ENCODE measurements around the gene PRSS56.
"Not testable (repeated sequence)": the region's sequence is repeated elsewhere in the genome, so short reads cannot be mapped to it uniquely, and the experiment has no call there.

PRSS56 gene

DNA sequence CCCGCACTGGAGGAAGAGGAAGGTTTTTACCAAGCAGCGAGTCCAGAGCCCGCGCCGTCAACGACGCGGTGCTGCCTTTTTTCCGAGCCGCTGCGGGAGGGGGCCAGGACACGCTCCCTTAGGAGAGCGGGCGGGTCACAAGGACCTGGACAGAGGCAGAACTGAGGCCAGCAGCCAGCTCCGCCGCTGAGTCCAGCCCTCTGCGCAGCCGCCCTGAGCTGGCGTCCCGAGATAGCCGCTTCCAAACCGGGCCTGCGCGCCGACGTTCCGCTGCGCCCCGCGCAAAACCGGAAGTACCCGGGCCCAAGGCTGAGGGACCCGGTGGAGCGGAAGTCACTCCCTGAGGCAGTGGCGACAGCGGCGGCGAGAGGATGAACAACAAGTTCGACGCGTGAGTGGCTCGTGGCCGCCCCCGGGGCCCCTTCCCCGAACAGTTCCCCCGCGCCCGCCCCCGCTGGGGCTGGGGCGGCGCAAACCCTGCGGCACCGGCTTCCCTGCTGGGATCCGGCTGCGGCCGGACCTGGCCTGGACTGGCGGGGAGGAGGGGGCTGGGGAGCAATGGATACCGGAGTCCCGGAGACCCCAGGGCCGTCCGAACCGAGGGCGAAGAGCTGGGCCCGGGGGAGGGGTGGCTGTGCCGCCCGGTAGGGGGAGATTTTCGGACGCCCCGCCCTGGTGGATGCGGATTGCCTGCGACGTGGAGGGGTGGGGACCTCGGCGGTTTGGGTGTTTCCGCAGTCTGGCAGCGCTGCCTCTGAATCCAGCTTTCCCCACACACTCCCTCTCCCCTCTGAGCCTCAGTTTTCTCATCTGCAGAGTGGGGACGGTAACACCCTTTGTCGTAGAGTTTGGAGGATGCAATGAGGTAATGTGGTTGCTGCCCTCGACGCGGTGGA, 30.4 kb downstream of the PRSS56 start, which contains the start of the genes EIF4E2 and TIGD1:
EIF4E2 (plus strand) TSS at position 336 of the 896 bp plus-strand sequence; CDS start at position 372, 36 bp downstream.
TIGD1 (minus strand) TSS at position 204 of the 896 bp plus-strand sequence. CDS start 675 bp downstream, outside the sequence.
- H3K27ac ChIP-seq (ENCODE audit: low read length), result peak within 1 kb of the TSS; percentile 92
- H3K9me3 ChIP-seq (ENCODE audit: control insufficient read depth in 1 of 2, low read length in 2 of 2), result no peaks in the 10 kb centered on the region
- peaks cover 3 to 6% of the 10 kb centered on the region in 2 donors for H3K36me3 ChIP-seq (ENCODE audit: control insufficient read depth in 1 of 2, insufficient read depth in 2 of 2, low read length in 2 of 2)
- H3K27me3 ChIP-seq (ENCODE audit: low read depth, low read length), result no peaks in the 10 kb centered on the region
- peaks cover 0 to 23% of the 10 kb centered on the region in 2 donors for H3K4me1 ChIP-seq (ENCODE audit: control insufficient read depth in 1 of 2, insufficient read depth in 2 of 2, low read length in 2 of 2)
- H3K4me3 ChIP-seq (ENCODE audit: low read depth in 1 of 2, low read length in 2 of 2), result peak within 1 kb of the TSS; percentile 87 to 88

DNA sequence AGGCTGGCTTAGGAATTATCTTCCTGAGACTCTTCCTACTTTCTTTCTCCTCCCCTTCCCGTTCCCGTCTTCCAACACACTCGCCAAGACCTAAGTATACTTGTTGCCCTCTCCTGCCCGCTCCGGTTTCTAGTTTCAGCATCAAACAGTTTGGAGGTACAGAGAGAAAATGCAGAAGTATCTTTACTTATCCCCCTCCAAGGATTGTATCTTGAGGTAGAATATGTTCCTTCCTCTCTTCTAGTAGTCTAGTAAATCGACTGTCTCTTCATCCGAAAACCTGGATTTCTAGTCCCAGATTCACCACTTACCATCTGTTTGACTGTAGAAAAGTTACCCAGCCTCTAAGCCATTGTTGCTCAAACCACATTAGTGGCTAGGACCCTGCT, 31.1 kb downstream of the PRSS56 start:
- peaks cover 0 to 23% of the 10 kb centered on the region in 2 donors for H3K4me1 ChIP-seq (ENCODE audit: control insufficient read depth in 1 of 2, insufficient read depth in 2 of 2, low read length in 2 of 2)
- peak overlapping the region; percentile 92 for H3K27ac ChIP-seq (ENCODE audit: low read length)
- peak overlapping the region; percentile 87 to 88 for H3K4me3 ChIP-seq (ENCODE audit: low read depth in 1 of 2, low read length in 2 of 2)
- H3K36me3 ChIP-seq (ENCODE audit: control insufficient read depth in 1 of 2, insufficient read depth in 2 of 2, low read length in 2 of 2), result peaks cover 4 to 6% of the 10 kb centered on the region in 2 donors
- no peaks in the 10 kb centered on the region for H3K27me3 ChIP-seq (ENCODE audit: low read depth, low read length)
- no peaks in the 10 kb centered on the region for H3K9me3 ChIP-seq (ENCODE audit: control insufficient read depth in 1 of 2, low read length in 2 of 2)

DNA sequence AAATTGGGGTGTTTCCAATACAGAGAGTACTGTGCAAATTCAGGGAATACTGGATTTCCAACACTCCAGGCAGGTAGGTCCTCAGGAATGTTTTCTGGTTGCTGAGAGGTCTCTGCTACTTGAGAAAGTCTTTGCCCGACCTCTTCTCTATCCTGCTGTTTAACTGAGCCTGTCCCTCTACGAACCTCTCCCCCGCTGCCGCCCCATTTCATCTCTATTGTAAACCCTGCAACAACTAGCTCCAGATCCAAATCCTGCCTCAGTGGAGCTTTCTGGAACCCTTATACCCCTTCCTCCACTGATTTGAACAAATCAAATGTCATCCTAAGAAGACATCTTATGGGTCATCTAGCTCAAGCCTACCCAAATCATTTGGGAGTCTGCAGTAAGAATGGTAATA, 31.6 kb downstream of the PRSS56 start:
- Histone ChIP-seq H3K27ac (ENCODE audit: low read length) (no peak overlapping the region), H3K4me3 (ENCODE audit: low read depth in 1 of 2, low read length in 2 of 2) (peak overlapping the region; percentile 87 to 88), H3K4me1 (ENCODE audit: control insufficient read depth in 1 of 2, insufficient read depth in 2 of 2, low read length in 2 of 2) (peaks cover 0 to 23% of the 10 kb centered on the region in 2 donors)

DNA sequence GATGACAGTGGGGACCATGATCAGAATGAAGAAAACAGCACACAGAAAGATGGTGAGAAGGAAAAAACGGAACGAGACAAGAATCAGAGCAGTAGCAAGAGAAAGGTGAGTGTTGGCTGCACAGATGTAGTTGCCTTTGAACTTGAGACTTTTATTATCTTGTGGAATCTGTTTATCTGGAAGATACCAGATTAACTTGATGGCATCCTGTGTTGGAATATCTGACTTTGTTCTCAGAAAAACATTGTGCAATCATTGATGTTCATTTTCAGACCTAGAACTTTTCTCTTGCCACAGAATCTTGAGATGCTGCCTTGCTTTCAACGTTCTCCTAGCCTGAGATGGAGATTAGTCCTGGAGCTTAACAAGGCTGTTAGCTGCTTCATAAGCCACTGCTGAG, 36.2 kb downstream of the PRSS56 start:
- H3K36me3 ChIP-seq (ENCODE audit: control insufficient read depth in 1 of 2, insufficient read depth in 2 of 2, low read length in 2 of 2), result peaks cover 29 to 38% of the 10 kb centered on the region in 2 donors
- no peak overlapping the region for H3K27ac ChIP-seq (ENCODE audit: low read length)
- H3K9me3 ChIP-seq (ENCODE audit: control insufficient read depth in 1 of 2, low read length in 2 of 2), result no peaks in the 10 kb centered on the region
- H3K27me3 ChIP-seq (ENCODE audit: low read depth, low read length), result no peaks in the 10 kb centered on the region
- H3K4me1 ChIP-seq (ENCODE audit: control insufficient read depth in 1 of 2, insufficient read depth in 2 of 2, low read length in 2 of 2), result peaks cover 0 to 14% of the 10 kb centered on the region in 2 donors
- no peak overlapping the region for H3K4me3 ChIP-seq (ENCODE audit: low read depth in 1 of 2, low read length in 2 of 2)

More for the DNA sequence above, 31.6 kb downstream of the PRSS56 start:
- Histone ChIP-seq H3K36me3 (ENCODE audit: control insufficient read depth in 1 of 2, insufficient read depth in 2 of 2, low read length in 2 of 2) (peaks cover 10 to 11% of the 10 kb centered on the region in 2 donors), H3K27me3 (ENCODE audit: low read depth, low read length) (no peaks in the 10 kb centered on the region), H3K9me3 (ENCODE audit: control insufficient read depth in 1 of 2, low read length in 2 of 2) (no peaks in the 10 kb centered on the region)

DNA sequence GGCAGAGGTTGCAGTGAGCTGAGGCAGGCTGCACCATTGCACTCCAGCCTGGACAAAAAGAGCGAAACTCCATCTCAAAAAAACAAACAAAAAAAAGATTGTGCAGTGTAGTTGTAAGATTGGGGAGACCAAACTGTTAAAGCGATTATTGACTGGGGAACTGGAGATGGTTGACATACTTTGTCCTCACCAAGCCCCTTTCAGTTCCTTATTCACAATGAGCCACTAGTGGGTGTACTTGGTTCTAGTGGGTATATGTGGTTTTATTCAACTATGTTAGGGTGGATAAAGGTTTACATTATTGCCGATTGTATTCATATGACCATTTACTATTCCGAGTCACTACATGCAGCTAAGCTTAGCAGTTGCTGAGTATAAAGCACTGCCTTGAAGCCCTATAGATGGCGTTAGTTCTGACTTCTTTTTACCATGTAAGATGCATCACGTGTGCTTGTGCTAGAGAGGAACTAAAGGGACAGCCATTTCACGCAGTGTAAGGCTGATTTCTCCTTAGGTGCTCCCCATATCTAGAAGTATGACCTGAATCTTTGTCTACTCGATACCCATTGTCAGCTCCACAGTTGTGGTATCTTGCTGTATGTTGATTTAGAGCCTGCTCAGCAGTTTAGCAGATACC, 42.4 kb downstream of the PRSS56 start:
- Histone ChIP-seq H3K4me1 (ENCODE audit: control insufficient read depth in 1 of 2, insufficient read depth in 2 of 2, low read length in 2 of 2) (no peaks in the 10 kb centered on the region), H3K27me3 (ENCODE audit: low read depth, low read length) (no peaks in the 10 kb centered on the region), H3K36me3 (ENCODE audit: control insufficient read depth in 1 of 2, insufficient read depth in 2 of 2, low read length in 2 of 2) (peaks cover 51 to 77% of the 10 kb centered on the region in 2 donors), H3K27ac (ENCODE audit: low read length) (no peak overlapping the region), H3K9me3 (ENCODE audit: control insufficient read depth in 1 of 2, low read length in 2 of 2) (no peaks in the 10 kb centered on the region), H3K4me3 (ENCODE audit: low read depth in 1 of 2, low read length in 2 of 2) (no peak overlapping the region)

DNA sequence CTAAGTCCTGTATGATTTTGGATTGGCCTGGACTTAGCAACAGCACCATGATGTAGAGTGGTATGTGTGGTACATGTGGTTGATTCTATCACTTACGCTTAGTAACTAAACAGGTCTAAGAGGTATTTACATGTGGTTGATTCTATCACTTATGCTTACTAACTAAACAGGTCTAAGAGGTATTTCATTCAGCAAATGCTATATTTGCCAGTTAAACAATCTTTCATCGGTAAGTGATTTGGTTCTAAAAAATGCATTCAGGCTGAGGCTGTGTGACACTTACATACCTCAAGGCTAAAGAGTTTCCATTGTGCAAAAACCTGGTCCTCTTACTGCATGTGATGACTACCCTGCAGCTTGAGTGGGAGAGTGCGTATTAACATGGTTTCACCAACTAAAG, 43.4 kb downstream of the PRSS56 start:
- Histone ChIP-seq H3K27ac (ENCODE audit: low read length) (no peak overlapping the region), H3K9me3 (ENCODE audit: control insufficient read depth in 1 of 2, low read length in 2 of 2) (no peaks in the 10 kb centered on the region), H3K27me3 (ENCODE audit: low read depth, low read length) (no peaks in the 10 kb centered on the region), H3K36me3 (ENCODE audit: control insufficient read depth in 1 of 2, insufficient read depth in 2 of 2, low read length in 2 of 2) (peaks cover 56 to 83% of the 10 kb centered on the region in 2 donors), H3K4me3 (ENCODE audit: low read depth in 1 of 2, low read length in 2 of 2) (no peak overlapping the region), H3K4me1 (ENCODE audit: control insufficient read depth in 1 of 2, insufficient read depth in 2 of 2, low read length in 2 of 2) (no peaks in the 10 kb centered on the region)

DNA sequence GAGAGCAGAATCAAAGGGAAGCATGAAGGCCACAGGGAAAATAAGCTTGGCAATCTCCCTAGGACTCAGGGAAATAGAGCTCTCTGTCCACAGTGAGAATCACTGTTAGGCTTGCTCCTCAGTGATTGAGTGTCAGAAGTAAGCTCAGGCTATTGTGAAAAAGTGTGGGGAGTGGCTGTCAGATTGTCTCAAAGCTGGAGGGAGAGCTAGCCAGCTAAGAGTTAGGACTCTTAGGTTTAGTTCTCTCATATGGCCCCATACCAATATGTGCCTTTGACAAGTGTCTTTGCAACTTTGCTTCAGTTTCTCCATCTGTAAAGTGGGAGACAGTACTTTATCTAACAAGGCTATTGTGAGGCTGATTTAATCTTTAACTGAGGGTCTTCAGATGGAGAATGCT, 47.5 kb downstream of the PRSS56 start:
- no peaks in the 10 kb centered on the region for H3K27me3 ChIP-seq (ENCODE audit: low read depth, low read length)
- H3K4me1 ChIP-seq (ENCODE audit: control insufficient read depth in 1 of 2, insufficient read depth in 2 of 2, low read length in 2 of 2), result peaks cover 0 to 3% of the 10 kb centered on the region in 2 donors
- H3K27ac ChIP-seq (ENCODE audit: low read length), result no peak overlapping the region
- H3K4me3 ChIP-seq (ENCODE audit: low read depth in 1 of 2, low read length in 2 of 2), result no peak overlapping the region
- H3K9me3 ChIP-seq (ENCODE audit: control insufficient read depth in 1 of 2, low read length in 2 of 2), result no peaks in the 10 kb centered on the region
- H3K36me3 ChIP-seq (ENCODE audit: control insufficient read depth in 1 of 2, insufficient read depth in 2 of 2, low read length in 2 of 2), result peaks cover 65 to 88% of the 10 kb centered on the region in 2 donors

DNA sequence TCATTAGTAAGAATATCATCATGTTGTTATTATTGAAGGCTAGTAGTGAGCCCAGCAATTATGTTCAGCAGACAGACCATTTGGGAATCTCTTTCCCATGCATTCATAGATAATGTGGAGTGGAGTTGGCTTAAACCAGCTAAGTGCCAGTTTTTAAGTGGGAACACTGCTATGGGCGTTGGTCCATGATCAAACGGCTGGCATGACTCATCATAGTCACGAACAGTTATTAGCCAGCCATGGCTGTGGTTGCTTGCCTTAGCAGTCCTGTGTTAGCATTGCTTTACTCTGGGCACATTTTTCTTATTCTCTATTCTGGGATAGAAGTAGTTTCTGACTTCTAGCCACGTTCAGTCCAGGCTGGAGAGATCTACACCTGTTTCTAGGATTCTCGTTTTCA, 48.0 kb downstream of the PRSS56 start:
- Histone ChIP-seq H3K4me1 (ENCODE audit: control insufficient read depth in 1 of 2, insufficient read depth in 2 of 2, low read length in 2 of 2) (peaks cover 0 to 3% of the 10 kb centered on the region in 2 donors), H3K4me3 (ENCODE audit: low read depth in 1 of 2, low read length in 2 of 2) (no peak overlapping the region), H3K27ac (ENCODE audit: low read length) (no peak overlapping the region), H3K36me3 (ENCODE audit: control insufficient read depth in 1 of 2, insufficient read depth in 2 of 2, low read length in 2 of 2) (peaks cover 60 to 88% of the 10 kb centered on the region in 2 donors), H3K9me3 (ENCODE audit: control insufficient read depth in 1 of 2, low read length in 2 of 2) (no peaks in the 10 kb centered on the region), H3K27me3 (ENCODE audit: low read depth, low read length) (no peaks in the 10 kb centered on the region)

DNA sequence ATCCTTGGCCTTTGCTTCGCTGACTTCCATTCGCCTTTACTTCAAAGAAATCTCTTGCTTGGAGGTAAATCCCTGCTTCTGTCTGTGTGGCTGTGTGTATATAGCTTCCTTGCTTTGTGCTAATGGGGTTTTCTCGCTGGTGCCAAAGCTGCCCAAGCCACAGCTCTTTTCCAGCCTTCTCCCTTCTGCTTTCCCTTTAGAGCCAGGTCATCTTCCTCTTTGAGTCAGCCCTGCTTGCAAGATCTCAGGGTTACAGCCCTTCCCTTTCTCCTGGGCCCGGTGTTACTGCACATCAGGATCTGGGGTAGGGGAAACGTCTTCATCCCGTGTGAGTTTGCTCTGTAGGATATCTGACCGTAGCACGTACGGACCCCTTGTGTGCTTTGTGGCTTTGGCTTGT, 49.4 kb downstream of the PRSS56 start:
- H3K9me3 ChIP-seq (ENCODE audit: control insufficient read depth in 1 of 2, low read length in 2 of 2), result no peaks in the 10 kb centered on the region
- H3K4me1 ChIP-seq (ENCODE audit: control insufficient read depth in 1 of 2, insufficient read depth in 2 of 2, low read length in 2 of 2), result peaks cover 0 to 3% of the 10 kb centered on the region in 2 donors
- H3K27ac ChIP-seq (ENCODE audit: low read length), result no peak overlapping the region
- peaks cover 60 to 91% of the 10 kb centered on the region in 2 donors for H3K36me3 ChIP-seq (ENCODE audit: control insufficient read depth in 1 of 2, insufficient read depth in 2 of 2, low read length in 2 of 2)
- no peaks in the 10 kb centered on the region for H3K27me3 ChIP-seq (ENCODE audit: low read depth, low read length)
- no peak overlapping the region for H3K4me3 ChIP-seq (ENCODE audit: low read depth in 1 of 2, low read length in 2 of 2)

DNA sequence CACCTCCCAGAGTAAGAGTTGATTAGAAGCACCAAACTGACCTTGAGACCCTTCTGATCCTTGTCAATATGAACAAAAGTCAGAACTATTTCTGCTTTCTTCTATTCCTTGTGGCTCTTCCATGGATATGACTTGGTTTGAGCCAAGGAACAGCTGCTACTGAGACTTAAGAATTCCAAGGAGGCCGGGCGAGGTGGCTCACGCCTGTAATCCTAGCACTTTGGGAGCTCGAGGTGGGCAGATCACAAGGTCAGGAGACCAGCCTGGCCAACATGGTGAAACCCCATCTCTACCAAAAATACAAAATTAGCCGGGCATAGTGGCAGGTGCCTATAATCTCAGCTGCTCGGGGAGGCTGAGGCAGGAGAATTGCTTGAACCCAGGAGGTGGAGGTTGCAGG, 50.3 kb downstream of the PRSS56 start:
- not testable (repeated sequence) for H3K9me3 ChIP-seq (ENCODE audit: control insufficient read depth in 1 of 2, low read length in 2 of 2); H3K4me1 ChIP-seq (ENCODE audit: control insufficient read depth in 1 of 2, insufficient read depth in 2 of 2, low read length in 2 of 2); H3K4me3 ChIP-seq (ENCODE audit: low read depth in 1 of 2, low read length in 2 of 2); H3K27ac ChIP-seq (ENCODE audit: low read length); H3K27me3 ChIP-seq (ENCODE audit: low read depth, low read length)
- peaks cover 57 to 87% of the 10 kb centered on the region in 2 donors for H3K36me3 ChIP-seq (ENCODE audit: control insufficient read depth in 1 of 2, insufficient read depth in 2 of 2, low read length in 2 of 2)

DNA sequence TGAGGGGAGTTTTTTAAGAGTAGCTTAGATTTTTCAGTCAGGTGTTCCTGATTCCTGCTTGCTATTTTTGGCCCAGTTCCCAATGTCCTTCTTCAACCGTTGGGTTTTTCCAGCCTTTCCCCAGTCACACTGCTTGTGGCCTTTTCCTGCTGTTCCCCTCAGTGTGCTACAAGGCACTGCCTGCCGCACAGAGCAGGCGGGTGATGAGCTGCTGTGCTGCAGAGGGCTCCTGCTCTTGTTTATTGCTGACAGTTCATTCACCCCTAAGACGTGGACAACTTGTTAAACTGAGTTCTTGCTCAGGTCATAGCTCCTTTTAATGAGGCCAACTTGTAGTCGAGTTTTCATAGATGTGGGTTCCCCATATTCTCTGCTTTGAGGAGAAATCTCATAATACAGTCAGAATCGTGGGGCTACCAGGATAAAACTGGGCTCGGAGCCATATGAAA, 50.9 kb downstream of the PRSS56 start:
- H3K27me3 ChIP-seq (ENCODE audit: low read depth, low read length), result no peaks in the 10 kb centered on the region
- H3K4me1 ChIP-seq (ENCODE audit: control insufficient read depth in 1 of 2, insufficient read depth in 2 of 2, low read length in 2 of 2), result peaks cover 0 to 3% of the 10 kb centered on the region in 2 donors
- no peaks in the 10 kb centered on the region for H3K9me3 ChIP-seq (ENCODE audit: control insufficient read depth in 1 of 2, low read length in 2 of 2)
- no peak overlapping the region for H3K27ac ChIP-seq (ENCODE audit: low read length)
- no peak overlapping the region for H3K4me3 ChIP-seq (ENCODE audit: low read depth in 1 of 2, low read length in 2 of 2)
- peaks cover 55 to 84% of the 10 kb centered on the region in 2 donors for H3K36me3 ChIP-seq (ENCODE audit: control insufficient read depth in 1 of 2, insufficient read depth in 2 of 2, low read length in 2 of 2)
